Astrocyte of the hippocampus (primary cell): Measurements from ENCODE around the gene ZAP70.

Source experiments
- DNase-seq: peaks from one replicate; pipeline ENCODE4 v3.0.0; 2011; ENCODE audit warnings: low read depth, low spot score

ZAP70 gene

DNA sequence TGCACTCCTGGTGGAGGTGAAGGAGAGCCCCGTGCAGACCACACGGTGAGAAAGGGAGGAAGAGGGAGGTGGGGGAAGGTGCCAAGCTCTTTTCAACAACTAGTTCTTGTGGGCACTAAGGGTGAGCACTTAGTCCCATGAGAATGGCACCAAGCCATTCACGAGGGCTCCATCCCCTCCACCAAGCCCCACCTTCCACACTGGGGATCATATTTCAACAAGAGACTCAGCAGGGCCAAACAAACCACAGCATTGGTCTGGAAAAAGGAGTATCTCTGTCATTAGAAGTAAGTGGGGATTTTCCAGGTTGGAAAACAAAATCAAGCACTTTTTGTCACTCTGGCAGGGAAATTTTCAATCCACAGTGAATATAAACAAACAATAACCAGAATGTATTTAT lies 38.4 kb downstream of the ZAP70 start:
- peak; percentile 70 for DNase-seq

DNA sequence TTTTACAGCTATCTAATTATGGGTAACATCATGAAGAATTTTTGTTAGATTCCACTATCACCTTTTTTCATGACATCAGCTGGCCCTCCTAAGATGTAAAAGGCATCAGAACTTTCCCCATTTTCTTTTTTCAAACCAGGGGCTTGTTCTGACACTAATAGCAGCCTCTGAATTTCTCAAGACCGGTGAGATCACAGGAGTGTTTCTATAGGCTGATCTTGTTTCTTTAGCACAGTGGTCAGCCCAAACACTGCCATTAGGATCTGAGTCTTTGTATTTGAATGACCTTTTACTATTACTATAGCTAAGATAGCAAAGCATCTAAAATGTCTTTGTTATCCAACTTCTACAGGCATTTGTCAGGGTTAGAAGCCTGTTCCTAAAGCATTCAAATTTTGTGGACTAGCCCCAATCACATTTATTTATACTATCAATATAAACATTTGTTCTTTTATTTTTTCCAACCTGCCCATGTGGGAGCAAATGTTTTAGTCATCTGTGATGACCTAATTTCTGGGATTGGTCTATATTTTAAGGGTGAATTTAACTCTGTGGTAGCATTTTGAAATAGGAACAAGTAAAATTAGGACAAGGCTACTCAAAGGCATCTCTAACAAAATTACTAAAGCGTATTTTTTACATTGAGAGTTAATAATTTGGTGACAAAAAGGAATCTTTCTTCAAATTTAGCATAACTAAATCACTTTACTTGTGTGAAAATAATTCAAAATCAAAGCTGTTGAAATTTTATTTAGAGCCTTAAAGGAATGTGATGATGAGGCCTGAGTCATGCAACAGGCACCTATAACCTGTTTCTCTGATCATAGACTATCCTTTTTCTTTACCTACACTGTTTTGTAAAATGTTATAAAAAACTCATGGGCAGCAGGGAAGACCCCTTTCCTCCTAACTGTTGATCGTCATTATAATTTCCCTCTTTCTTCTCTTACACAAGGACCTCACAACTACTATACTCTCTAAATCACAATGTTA lies 39.3 kb downstream of the ZAP70 start:
- no peak for DNase-seq

DNA sequence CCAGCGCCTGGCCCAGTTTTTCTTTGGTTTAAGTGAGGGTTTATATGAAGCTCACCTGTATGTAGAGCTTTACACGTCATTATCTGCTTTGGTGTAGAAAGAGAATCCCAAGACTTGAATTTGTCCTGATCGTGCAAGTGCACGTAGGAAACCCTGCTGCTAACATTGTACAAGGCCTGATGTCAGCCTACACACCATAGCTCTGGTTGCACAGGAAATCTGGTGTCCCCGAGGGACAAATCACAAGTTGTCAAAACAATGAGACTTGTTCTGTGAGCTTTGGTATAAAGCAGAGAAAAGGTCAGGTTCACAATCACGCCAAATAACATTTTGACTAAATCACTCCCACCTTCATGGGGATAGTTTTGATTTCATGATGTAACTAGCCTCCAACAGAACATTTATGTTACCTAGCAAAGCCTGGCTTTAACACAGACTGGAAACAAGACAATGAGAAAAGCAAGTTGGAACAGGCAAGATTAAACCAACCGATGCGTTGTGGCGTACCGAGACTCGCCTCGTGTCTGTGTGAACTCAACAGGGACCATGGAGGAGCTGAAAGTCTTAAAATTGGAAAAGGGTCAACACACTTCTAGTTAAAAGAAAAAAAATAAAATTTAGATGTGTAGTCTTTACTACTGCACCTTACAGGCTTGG lies 41.4 kb downstream of the ZAP70 start:
- DNase-seq, result no peak

DNA sequence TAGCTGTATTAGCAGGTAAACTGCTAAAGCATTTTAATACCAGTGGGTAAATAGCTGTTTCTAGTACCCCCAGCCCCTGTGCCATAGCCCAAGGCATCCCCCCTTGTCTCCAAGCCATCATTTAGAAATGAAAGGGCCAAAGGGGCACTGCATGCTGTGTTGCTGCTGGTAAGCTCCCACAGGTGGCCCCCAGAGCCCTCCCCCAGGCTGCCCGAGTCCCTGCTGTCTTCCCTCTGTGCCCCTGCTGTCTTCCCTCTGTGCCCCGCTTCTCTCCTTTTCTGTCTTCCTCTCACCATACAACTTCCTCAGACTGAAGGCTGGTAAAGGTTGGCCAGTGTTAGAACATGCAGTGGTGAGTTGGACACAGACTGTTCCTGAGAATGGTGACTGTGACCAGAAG lies 42.1 kb downstream of the ZAP70 start:
- DNase-seq, result no peak

DNA sequence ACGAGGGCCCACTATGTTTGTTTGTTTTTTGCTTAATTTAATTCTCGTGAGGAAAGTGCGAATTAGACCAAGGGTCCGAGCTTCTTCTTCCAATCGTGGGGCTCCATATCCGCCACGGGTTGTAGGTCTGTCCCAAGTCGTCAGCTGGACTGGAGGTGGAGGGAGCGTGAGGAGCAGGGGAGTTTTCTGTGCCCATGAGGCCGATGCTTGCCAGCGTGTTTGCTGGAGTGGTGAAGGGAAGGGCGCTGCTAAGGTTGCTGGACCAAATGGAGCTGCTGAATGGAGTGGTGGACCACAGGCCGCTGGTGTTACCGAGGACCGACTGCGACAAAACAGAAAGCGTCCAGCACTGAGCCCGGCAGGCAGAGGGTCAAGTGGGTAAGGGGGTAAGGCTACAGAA lies 43.7 kb downstream of the ZAP70 start:
- DNase-seq, result no peak

DNA sequence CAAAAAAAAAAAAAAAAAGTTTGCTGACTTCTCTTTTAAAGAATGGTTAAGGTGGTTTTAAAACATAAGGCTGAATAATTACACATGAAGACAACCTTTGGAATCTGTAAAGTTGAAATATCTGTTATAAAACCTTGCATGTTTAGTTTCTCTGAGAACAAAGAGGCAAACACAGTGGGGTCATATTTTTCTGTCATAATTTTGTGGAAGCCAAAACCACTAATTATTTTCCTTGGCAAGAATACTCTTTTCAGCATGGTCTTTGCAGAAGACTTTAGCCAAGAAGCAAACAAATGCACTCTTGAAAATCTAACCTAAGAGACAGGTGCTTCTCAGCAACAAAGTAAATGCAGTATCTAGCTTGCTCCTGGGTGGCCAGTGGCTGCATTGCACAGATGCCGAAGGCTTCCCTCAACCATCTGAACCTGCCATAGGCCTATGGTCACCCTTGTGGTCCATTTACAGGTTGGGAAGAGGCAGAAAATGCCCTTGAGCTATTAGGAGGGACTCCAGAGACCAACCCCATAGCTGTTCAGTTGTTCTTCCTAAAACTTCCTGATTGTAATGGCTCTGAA lies 44.8 kb downstream of the ZAP70 start:
- no peak for DNase-seq

DNA sequence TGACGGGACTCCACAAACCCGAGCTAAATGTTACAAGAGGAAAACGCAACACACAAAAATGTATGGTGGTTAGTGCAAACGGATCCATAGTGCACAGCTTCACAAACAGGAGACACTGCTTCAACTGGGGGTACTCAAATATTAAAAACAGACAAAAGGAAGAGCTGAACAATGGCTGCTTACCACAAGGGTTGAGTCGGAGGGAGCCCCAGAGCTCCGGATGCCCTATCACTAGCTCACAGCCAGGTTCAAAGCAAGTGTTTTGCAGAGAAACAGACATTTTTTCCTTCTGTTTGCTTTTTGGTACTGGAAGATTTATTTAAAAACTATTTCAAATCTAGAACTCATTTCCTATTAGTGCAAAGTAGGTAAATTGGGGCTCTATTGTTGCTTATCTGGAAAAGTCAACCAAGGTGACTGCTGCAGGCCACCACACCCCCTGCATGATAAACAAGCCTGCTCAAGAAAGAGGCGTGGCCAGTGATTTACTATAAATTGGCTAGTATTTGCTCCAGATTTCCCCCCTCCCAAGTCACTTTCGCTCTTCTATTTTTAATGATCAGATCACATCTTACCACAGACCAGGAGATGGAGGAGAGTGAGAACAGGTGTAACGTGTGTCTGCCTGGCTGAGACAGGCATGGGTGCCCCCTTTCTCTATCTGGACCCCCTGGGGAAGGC lies 46.5 kb downstream of the ZAP70 start:
- DNase-seq, result no peak

DNA sequence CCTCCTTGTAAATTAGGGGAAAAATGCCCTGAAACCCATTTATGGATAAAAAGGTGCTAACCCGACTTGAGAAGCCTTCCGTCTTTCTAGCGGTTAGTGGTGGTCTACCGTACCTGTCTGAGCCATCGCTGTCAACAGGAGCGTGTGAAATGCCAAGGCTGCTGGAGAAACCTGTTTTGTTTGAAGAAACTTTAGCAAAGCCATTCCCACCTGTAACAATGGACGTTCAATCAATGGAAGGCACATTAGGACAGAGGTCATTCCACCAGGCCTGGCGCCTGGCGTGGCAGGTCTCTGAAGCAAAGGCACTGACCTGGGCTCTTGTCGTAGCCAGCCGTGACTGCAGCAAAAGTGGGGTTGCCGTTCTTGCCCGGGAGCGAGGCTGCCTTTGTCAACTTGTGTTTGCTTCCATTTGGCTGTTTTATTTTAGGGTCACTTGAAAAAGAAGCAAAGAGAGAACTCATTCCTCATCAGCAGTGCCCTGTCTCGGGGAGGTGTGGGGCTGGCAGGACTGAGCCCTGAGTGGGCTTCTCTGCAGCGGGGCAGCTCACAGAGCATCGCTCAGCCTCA lies 47.2 kb downstream of the ZAP70 start:
- no peak for DNase-seq

DNA sequence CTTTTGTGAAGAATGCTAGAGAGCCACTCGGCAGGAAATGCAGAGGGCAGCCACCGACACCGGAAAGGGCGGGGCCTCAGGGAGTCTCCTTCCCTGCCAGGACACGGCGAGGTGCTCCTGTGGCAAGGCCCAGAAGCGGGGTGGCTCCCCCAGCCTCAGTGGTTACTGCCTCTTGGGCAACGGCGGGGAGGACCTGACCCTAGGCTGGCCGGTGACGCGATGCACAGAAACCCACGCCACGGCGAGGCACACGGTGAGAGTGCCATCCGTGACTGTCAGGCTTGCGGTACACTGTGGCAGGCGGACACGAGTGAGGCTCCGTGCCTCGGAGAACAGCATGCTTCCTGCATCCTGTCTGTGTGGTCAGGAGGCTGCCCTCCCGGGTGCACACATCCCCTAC lies 47.8 kb downstream of the ZAP70 start:
- no peak for DNase-seq

DNA sequence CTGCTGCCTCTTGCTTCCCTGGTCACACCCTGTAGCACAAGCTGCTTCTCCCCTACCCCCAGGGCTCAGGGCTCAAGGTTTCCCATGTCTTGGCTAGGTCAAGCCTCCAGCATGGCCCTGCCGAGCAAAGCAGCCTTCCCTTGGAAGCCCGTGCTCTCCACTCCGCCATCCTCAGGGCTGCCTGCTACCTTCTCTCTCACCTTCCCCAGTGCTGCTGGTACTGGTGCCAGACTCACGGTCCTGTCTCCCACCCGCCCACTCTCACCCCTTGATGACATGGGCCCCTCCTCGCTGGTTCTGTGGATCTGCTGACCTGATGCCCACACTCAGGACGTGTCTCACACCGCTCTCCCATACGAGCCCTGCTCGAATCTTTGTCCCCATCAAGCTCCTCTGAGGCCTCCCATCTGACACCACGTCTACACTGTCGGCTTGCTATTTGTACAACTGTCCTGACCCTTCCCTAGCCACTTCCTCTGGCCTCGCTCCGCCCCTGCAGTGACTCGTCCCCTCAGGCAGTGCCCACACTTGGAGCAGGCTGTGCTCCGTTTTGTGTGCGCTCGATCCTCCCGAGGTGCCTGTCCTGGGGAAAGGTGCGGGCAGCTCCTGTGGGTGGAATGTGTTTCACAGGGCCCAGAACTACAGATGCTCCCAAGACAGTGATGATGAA lies 49.9 kb downstream of the ZAP70 start:
- DNase-seq, result no peak

DNA sequence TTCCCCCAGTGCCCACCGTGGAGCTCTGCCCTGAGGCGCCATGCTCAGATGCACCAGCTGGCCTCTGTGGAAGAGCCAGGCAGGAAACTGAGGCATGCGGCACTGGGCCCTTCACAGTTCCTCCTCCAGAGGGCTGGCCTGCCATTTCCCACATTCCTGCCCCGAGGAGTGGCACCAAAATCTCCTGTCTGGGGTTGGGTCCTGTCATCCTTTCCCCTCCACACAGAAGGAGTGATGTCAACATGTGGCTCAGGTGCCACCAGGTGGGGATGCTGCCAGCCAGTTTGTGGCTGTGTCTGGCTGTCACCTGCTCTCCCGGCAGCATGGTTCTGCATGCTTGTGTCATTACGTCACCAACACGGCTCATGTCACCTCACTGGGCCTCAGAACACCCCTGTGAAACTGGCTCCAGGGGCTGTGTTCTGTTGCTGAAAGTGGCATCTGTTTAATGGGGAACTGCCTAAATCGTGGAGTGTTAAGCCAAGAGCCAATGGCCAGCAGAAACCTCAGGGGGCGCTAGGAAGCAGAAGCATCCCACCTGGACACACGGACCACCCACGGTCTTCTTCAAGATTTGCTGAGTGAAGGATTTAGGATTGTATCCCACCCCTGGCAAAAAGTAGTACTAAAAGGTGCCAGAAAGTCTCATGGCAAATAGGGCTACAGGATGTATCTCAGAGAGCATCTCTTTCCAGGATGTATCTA lies 51.3 kb downstream of the ZAP70 start:
- DNase-seq, result no peak

DNA sequence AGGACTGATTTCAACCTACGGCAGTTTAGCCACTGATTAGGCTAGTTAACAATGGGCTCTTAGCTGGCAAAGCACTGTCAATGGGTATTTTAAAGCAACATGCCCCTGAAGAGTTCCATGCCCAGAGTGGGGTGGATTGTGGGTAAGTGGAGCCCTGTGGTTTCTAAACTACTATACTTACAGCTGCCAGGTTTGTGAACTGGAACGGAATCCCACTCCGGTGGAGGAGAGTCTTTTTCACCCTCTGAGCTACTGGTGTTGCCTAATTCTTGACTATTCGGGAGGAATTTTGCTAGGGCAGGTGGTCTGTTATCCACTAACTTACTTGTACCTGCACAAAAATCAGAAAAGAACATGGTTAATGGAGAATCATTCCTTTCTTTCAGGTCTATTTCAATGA lies 52.6 kb downstream of the ZAP70 start:
- DNase-seq, result no peak

DNA sequence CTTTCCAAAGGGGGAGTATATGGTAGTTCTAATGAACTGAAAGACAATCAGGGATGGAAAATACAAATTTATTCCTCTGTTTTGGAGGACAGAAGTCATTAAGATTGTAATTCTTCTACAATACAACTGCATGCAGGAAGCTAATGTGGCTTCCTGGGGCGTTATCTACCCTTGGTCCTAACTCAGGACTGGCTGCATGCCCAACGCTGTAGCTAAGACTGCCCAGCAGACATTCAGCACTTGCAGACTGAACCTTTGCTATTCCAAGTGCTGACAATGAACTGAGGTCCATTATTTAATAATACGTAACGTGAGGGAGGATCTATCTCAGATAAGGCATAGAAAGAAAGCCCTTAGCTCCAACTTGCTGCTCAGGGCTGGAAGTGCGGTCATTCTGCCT lies 53.2 kb downstream of the ZAP70 start:
- no peak for DNase-seq

DNA sequence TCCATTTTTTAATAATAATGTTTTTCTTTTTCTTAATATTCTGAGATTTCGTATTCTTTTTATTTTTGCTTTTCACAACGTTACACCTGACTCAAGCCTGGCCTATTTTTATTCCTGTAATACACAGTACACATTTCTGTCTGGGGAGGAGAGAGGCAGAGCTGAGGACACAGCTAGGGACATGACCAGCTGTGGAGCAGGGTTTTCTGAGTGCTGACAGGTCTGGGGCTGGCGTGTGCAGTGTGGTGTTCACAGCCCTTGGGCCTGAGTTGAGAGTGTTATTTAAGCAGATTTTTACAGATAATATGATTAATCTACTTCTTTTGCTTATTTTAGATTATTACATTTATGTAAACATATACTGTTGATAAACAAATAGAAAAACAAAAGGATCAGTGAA lies 55.9 kb downstream of the ZAP70 start:
- DNase-seq, result no peak

DNA sequence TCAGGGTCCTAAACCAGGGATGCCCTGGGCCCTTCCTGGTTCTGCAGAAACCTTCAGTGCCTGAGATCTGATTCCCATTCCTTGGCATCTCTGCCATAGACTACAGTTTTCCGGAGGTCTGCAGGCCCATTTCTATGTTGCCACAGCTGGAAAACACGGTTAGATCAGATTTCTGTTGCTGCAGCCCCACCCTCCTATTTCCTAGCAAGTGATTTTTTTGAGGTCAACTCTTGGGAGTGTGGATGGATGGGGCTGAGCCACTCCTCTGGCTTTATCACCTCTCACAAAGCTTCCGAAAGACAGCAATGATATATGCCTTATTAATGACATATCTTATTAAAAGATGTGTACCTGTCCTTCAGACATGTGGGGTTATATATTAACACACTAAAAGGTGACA lies 56.3 kb downstream of the ZAP70 start:
- DNase-seq, result no peak

DNA sequence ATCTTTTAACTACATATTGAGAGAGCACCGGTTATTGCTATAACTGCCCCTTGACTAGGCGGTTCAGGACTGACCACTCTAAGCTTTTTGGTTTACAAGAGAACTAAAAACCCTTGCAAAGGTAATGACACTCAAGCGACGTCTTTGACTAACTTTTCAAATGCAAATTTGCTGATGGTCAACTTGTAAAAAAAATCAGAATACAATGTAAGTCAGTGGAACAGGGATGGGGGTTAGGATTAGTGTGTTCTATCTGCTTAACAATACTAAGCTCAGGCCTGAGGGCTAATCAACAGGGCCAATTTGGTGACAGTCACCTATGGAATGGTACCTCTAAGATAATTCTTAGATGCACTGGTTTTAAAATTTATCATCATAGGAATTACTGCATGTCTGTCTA lies 57.1 kb downstream of the ZAP70 start:
- DNase-seq, result no peak

DNA sequence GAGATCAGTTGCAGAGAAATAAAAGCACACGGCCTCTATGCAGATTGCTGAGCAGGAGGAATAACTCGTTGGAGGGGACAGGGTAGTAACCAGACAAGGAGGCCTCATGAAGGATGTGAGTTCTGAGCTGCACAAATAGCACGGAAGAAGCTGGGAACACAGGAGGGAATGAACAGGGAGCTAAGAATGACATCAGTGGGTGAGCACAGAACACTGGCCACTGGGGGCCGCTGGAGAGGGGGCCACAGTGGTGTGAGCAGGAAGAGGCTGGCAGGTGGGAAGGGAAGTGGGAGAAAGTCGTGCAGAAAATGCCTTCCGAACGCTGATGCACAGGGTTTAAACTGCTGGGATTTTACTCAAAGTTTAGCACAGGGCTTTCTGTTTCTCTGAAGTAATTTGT lies 61.0 kb downstream of the ZAP70 start:
- no peak for DNase-seq

DNA sequence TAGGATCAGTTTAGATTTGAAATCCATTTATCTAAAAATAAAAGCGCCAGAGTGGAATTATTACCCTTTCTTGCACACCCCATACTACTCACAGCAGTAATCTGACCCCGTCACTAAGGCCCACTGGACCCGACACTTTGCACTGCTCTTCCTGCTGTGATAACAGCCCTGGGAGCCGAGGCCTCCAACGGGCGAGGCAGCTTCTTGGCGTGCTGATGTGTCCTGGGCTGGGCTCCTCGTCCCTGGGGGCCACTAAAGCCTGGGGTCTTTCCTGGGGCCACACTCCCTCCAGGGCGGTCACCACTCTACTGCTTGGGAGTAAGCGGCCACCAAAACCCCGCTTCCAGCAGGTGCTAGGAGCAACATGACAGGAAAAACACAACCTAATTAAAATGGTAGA lies 61.7 kb downstream of the ZAP70 start:
- DNase-seq, result no peak

DNA sequence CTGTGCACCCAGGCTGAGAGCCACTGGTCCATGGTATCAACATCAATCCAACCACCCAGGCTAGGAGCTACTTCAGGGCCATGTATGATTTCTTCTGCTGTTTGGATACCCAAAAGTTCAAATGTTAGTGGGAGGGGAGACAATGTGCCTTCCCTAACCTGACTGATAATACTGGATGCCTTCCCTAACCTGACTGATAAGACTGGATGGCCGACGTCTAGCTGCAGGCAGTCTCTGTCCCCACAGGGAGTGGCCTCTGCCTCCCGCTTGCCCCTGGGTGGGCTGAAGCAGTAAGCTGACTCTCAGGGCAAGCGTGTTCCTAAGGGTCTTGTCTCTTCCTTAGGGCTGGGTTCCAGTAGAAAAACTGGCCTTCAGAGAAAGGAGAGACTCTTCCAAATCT lies 65.8 kb downstream of the ZAP70 start:
- DNase-seq, result no peak

DNA sequence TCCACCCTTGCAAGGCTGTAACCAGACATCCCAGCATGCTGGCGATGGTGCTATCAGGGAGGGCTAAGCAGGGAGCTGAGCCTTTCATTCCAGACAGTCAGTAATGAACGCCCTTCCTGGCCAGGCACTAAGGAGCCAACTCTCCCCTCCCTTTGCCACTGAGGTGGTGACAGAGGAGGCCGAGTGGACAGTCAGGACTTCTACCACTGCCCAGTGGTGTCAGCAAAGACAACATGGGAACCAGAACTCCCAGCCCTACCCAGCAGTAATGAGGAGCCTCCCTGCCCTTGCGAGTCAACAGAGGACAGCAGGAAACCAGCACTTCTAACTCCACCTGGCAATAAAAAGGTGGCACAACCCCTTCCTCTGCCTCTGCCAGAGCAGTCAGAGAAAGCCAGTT lies 68.6 kb downstream of the ZAP70 start:
- no peak for DNase-seq

DNA sequence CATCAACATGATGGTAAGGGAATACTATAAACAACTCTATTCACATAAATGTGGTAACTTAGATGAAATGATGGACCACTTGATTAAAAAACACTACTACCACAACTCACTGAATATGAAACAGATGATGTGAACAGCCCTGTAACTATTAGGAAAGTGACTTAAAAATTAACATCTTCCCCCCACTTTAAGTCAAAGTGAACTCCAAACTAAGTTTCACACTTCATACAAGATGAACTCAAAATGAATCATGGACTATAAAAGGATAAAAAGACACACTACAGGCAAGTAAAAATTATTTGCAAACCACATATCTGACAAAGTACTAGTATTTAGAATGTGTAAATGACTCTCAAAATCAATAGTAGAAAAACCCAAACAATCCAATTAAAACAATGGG lies 71.6 kb downstream of the ZAP70 start:
- no peak for DNase-seq
